Muscle of back (tissue), 11 donors: Measurements from ENCODE around the gene DSTYK. TPM values are rescaled to one million over a fixed set of nuclear protein-coding genes. Genes with fewer than 3 reads are reported as not detected.

Experiments
- DNase-seq, 3 donors: peaks; one replicate each; pipeline versions ENCODE4 v3.0.0 to v3.0.0-alpha.2; 2013
- polyA plus RNA-seq, 10 donors: library from polyadenylated mRNA; unstranded; fragments of 120-200 nt; gene quantifications; one replicate each; pipeline ENCODE4 v1.2.1, GENCODE V29; 2013; ENCODE audit not compliant: insufficient read length in 10 of 10

Gene DSTYK
- polyA plus RNA-seq, 10 donors, result 4.9 to 8.8 (median 7.5) TPM

- DNase-seq, result no peak
These were observed 82.0 kb downstream of the DSTYK start for GRCh38 chr1:205129447-205130029.

GRCh38 chr1:205128050-205128449 lies 83.5 kb downstream of the DSTYK start:
- no peak for DNase-seq

DNA sequence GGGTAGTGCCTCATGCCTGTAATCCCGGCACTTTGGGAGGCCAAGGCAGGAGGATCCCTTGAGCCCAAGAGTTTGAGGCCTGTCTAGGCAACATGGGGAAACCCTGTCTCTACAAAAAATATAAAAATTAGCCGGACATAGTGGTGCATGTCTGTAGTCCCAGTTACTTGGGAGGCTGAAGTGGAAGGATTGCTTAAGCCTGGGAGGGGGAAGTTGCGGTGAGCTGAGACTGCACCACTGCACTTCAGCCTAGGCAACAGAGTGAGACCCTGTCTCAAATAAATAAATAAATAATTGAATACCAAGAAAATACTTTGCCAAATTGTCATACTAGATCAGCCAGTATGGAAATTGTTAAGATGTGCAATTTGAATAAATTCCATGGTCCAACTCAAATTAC lies 83.9 kb downstream of the DSTYK start:
- DNase-seq, result no peak

- no peak for DNase-seq
These were observed 86.8 kb downstream of the DSTYK start for GRCh38 chr1:205124726-205125125.

DNA sequence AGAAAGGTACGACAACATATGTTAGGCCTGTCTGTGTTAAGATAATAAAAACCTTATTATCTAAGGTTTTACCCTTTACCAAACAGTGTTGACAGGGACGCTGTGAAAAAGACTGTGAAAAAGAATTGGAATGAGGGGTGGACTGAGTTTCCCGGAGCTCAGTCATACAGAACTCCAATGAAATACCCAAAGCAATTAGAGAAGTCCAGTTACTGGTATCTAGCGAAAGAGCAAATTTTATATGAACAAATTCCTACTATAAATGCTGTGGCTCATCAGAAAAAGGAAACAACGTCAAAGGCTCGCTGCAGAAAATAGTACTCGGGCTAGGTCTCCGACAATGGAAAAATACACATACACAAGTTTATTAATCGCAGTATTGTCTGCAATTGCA lies 89.0 kb downstream of the DSTYK start:
- peak in 1 of 3 donors; percentile 5 for DNase-seq

DNA sequence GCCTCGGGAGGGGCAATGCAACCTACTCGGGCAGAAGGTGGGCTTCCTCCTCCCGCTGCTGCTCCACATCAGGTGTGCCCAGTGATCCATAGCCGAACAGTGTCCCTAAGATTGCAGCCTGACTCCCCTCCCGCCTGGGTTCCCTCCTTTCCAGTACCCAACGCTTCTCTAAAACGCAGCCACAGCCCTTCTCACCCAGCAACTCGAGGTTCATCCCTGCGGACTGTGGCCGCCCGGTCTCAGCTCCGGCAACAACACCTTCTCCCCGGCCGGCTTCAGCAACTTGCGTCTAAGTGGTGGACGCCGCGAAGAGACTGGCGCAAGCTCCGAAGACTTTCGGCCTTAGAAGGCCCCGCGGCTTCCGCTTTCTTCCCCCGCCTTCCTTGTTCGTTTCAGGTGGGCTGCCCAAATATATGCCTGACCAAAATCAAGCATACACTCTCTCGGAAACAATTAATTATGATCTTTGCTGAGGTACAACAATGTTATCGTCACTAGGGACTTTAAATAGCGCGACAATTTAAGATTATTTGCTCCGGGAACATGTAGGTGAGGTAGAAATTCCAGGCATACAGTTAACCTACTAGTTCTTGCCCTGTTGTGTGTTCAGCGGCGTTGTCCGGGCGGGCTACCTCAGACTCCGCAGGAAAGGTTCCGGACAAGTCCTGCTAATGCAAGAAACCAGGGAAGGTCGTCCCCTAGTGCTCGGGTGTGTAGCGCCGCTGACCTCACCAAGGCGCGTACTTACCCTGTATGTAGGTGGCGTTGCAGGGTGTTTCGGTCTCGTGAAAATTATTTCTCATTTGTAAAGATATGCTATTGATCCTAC lies 89.6 kb downstream of the DSTYK start, which contains the start of gene RBBP5:
Gene RBBP5 (minus strand): TSS at position 319 of the 829 bp plus-strand sequence. CDS start 105 bp downstream, at position 214.
- peak; percentile 97 to 99 (median 98) for DNase-seq

- no peak for DNase-seq
These were observed 92.8 kb downstream of the DSTYK start for GRCh38 chr1:205118752-205119151.

GRCh38 chr1:205111354-205111753 lies 100.1 kb downstream of the DSTYK start:
- no peak for DNase-seq

GRCh38 chr1:205109711-205110110 lies 101.8 kb downstream of the DSTYK start:
- DNase-seq, result no peak

DNA sequence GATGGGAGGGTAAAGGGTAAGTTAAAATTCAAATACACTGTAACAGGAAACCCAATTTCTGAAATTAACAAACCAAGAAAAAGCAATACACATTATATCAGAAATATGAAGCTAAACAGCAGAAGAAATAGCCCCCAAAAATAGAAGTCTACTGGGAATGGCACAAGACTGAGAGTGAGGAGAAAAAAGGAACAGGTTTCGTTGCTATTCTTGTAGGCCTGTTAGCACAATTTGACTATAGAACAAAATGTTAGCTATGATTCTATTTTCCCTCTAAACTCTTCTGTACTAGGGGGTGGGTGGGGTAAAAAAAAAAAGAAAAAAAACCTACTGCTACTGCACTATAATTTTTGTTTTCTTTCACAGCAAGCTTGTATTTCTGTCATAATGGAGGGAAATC lies 102.2 kb downstream of the DSTYK start:
- DNase-seq, result no peak

DNA sequence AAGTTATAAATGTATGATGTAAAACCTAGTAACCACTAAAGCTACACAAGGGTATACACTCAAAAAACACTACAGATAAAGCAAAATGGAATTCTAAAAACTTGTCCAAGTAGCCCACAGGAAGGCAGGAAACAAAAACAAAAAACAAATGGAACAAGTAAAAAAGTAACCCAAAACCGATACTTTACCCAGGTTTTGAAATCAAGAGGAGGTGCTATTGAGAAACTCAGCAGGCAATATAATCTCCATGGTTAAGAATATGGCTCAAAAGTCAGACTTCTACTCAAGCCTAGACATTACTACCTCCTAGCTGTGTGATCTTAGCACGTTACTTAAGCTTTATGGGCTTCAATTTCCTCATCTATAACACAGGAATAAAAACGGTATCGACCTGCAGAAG lies 103.0 kb downstream of the DSTYK start:
- DNase-seq, result no peak

- no peak for DNase-seq
These were observed 104.2 kb downstream of the DSTYK start for GRCh38 chr1:205107327-205107726.

GRCh38 chr1:205102404-205102803 lies 109.1 kb downstream of the DSTYK start:
- no peak for DNase-seq

DNA sequence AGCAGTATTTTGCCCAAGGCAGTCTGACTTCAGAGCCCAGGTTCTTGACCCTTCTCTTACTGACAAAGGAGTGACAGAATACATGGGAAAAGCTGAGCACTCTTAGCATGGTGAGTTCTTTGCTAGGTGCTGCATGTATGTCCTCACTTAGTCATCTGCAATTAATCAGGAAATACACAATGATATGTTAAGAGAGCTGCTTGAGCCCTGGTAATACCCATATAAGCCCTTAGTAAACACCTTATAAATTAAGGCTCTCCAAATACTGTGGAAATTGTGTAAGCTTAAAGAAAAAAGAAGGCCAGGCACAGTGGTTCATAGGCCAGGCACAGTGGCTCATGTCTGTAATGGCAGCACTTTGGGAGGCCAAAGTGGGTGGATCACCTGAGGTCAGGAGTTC lies 113.3 kb downstream of the DSTYK start:
- DNase-seq, result no peak

DNA sequence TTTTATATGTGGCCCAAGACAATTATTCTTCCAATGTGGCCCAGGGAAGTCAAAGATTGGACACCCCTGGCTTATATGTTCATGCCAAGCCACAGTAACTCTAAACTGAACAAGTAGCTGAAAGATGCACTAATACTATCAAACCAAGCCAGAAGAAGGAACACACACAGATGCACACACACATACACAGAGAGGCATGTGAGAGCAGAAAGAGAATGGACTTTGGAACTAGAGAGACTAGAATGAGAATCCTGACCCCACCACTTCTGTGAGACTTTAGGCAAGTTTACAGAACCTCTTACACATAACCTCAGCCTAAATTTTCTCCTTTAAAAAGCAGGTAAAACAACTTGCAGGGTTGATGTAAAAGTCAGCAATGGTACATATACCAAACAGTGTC lies 116.1 kb downstream of the DSTYK start:
- DNase-seq, result no peak

Other genes with a start within 250 kb of the DSTYK start
- 1 to 10 TPM in 7 of 10 donors, under 1 TPM in 3; 0.57 to 2.1 (median 1.2) TPM for gene CNTN2, start 168.5 kb downstream of the DSTYK start, polyA plus RNA-seq
- 1 to 10 TPM; 1.8 to 3.0 (median 2.1) TPM for gene TMEM81, start 127.2 kb downstream of the DSTYK start, polyA plus RNA-seq
- 10 to 100 TPM in 8 of 10 donors, 1 to 10 TPM in 2; 8.3 to 14.0 (median 11.2) TPM for gene RBBP5, start 89.7 kb downstream of the DSTYK start, polyA plus RNA-seq
- 10 to 100 TPM in 4 of 10 donors, 1 to 10 TPM in 6; 7.7 to 19.9 (median 9.1) TPM for gene TMCC2, start 16.2 kb upstream of the DSTYK start, polyA plus RNA-seq
- 1 to 10 TPM in 1 of 10 donors, under 1 TPM in 9; 0.28 to 1.2 (median 0.65) TPM for gene NUAK2, start 110.0 kb upstream of the DSTYK start, polyA plus RNA-seq
- gene KLHDC8A, start 145.2 kb upstream of the DSTYK start, polyA plus RNA-seq, result 1 to 10 TPM in 2 of 10 donors, under 1 TPM in 8; 0.23 to 1.2 (median 0.45) TPM
- gene LEMD1, start 210.4 kb upstream of the DSTYK start, polyA plus RNA-seq, result not detected
- gene BLACAT1, start 244.3 kb upstream of the DSTYK start, polyA plus RNA-seq, result under 1 TPM in 1 of 10 donors, not detected in 9; 0.05 TPM